HG03097 (cell line): ENCODE results near the gene SURF4.
"Not testable (repeated sequence)": the region's sequence is repeated elsewhere in the genome, so short reads cannot be mapped to it uniquely, and the experiment has no call there.

Experiments
- ATAC-seq: cut with Tn5 transposase; IDR thresholded peaks from one replicate; pipeline ENCODE4 v1.9.1; 2021; ENCODE audit not compliant: unreplicated experiment, low FRiP score

The SURF4 gene

GRCh38 chr9:133397895-133398294, 22.0 kb upstream of the SURF4 start:
- ATAC-seq = no peak

GRCh38 chr9:133397370-133397769, 21.5 kb upstream of the SURF4 start:
- no peak for ATAC-seq

GRCh38 chr9:133396952-133397351, 21.1 kb upstream of the SURF4 start:
- ATAC-seq = no peak

- ATAC-seq = no peak
These were observed 18.9 kb upstream of the SURF4 start for GRCh38 chr9:133394687-133395271.

GRCh38 chr9:133393399-133393798, 17.5 kb upstream of the SURF4 start:
- ATAC-seq = no peak

GRCh38 chr9:133392308-133392707, 16.4 kb upstream of the SURF4 start:
- not testable (repeated sequence) for ATAC-seq

- ATAC-seq = not testable (repeated sequence)
These were observed 15.6 kb upstream of the SURF4 start for GRCh38 chr9:133391449-133391848.

- no peak for ATAC-seq
These were observed 14.9 kb upstream of the SURF4 start for GRCh38 chr9:133390713-133391112.

- ATAC-seq = no peak
These were observed 13.7 kb upstream of the SURF4 start for GRCh38 chr9:133389562-133389961.

GRCh38 chr9:133389025-133389557, 13.2 kb upstream of the SURF4 start:
- no peak for ATAC-seq

- ATAC-seq = no peak
These were observed 11.8 kb upstream of the SURF4 start for GRCh38 chr9:133387680-133388079.

GRCh38 chr9:133386338-133386737, 10.5 kb upstream of the SURF4 start:
- ATAC-seq = no peak

- ATAC-seq = no peak
These were observed 9.6 kb upstream of the SURF4 start for GRCh38 chr9:133385452-133385851.

GRCh38 chr9:133384736-133385321, 9.0 kb upstream of the SURF4 start:
- no peak for ATAC-seq

GRCh38 chr9:133383438-133383837, 7.6 kb upstream of the SURF4 start:
- no peak for ATAC-seq

- no peak for ATAC-seq
These were observed 6.8 kb upstream of the SURF4 start for GRCh38 chr9:133382507-133383141.

GRCh38 chr9:133380734-133381133, 4.9 kb upstream of the SURF4 start:
- no peak for ATAC-seq

- no peak for ATAC-seq
These were observed 3.6 kb upstream of the SURF4 start for GRCh38 chr9:133379153-133380086.

GRCh38 chr9:133378408-133378962, 2.6 kb upstream of the SURF4 start:
- no peak for ATAC-seq

GRCh38 chr9:133377721-133378216, 1.9 kb upstream of the SURF4 start:
- ATAC-seq = no peak
